K562 (cell line): ENCODE results near the gene ESAM. TPM values are rescaled to one million over a fixed set of nuclear protein-coding genes. Genes with fewer than 3 reads are reported as not detected.

Experiments
- ATAC-seq: fragments of 200-7000 bp; cut with Tn5 transposase; 3 replicates; pipeline ENCODE4 v1.9.1; 2020; ENCODE audit warnings: moderate library complexity
- BruUV-seq: library from RNA; stranded (reverse); fragments of 400-500 nt; replicated peaks from 2 replicates; lab custom pipeline; 2021; lab: Mats Ljungman, UMichigan
- CTCF ChIA-PET: fragments of 300-600 bp; formaldehyde crosslinking; extraction: SDS; loops from one replicate; lab custom pipeline; 2021; ENCODE audit warnings: low intra/inter-chr PET ratio; lab: Yijun Ruan, JAX
- POLR2A ChIA-PET: fragments of 300-600, 350-650 bp; sonication (Branson Sonifier 250); formaldehyde crosslinking; extraction: SDS; loops from one replicate; lab custom pipeline; 2021; ENCODE audit warnings: antibody characterized with exemption, inconsistent platforms; lab: Yijun Ruan, JAX
- DNase-seq, 4 experiments: peaks; one replicate each; pipeline versions ENCODE4 v3.0.0 to v3.0.0-alpha.2; 2011 to 2018; ENCODE audit warnings: low spot score in 3 of 4, mixed read lengths in 3 of 4; ENCODE audit errors: extremely low read depth in 1 of 4
- FAIRE-seq: peaks from 2 replicates; lab custom pipeline; 2011; peaks lifted over from hg19 to GRCh38; lab: Jason Lieb, UNC
- H2AFZ ChIP-seq: 2 replicates; pipeline ENCODE4 v1.6.0; 2011; ENCODE audit warnings: low read depth, low read length, control low read depth, inconsistent platforms
- H3K27ac ChIP-seq: fragments of 200-600 bp; 3 replicates; pipeline ENCODE4 v1.8.0; 2011; ENCODE audit warnings: low read depth, mild to moderate bottlenecking, control low read depth, inconsistent platforms, low read length, moderate library complexity, mixed read lengths; ENCODE audit errors: extremely low read depth
- H3K27me3 ChIP-seq, 2 experiments: fragments of 300-600 bp in 1 of 2; 2 replicates in 1 of 2; 3 replicates in 1 of 2; pipeline versions ENCODE4 v1.6.0 to v1.8.0; 2011; ENCODE audit warnings: inconsistent platforms in 2 of 2, low read length in 2 of 2, mild to moderate bottlenecking in 1 of 2, mixed read lengths in 1 of 2, moderate library complexity in 1 of 2; ENCODE audit not compliant: control insufficient read depth in 2 of 2, insufficient read depth in 2 of 2
- H3K36me3 ChIP-seq: fragments of 300-600 bp; 3 replicates; pipeline ENCODE4 v1.8.0; 2011; ENCODE audit warnings: mild to moderate bottlenecking, low read length, inconsistent platforms; ENCODE audit not compliant: control insufficient read depth, insufficient read depth
- H3K4me1 ChIP-seq, 2 experiments: fragments of 200-600 bp in 1 of 2; replicated peaks in 1 of 2; 2 replicates in 1 of 2; 3 replicates in 1 of 2; pipeline versions ENCODE4 v1.5.1 to v1.8.0; 2011; ENCODE audit warnings: inconsistent platforms in 2 of 2, low read length in 2 of 2, mild to moderate bottlenecking in 1 of 2, mixed read lengths in 1 of 2, moderate library complexity in 1 of 2; ENCODE audit not compliant: control insufficient read depth in 2 of 2, insufficient read depth in 2 of 2
- H3K4me2 ChIP-seq: 2 replicates; pipeline ENCODE4 v1.6.1; 2011; ENCODE audit warnings: low read length, control low read depth, inconsistent platforms, mixed read lengths; ENCODE audit not compliant: insufficient read depth
- H3K4me3 ChIP-seq: fragments of 200-600 bp; sonication (generic), shearing (Covaris generic); 2 replicates; pipeline ENCODE4 v1.5.1; 2016; ENCODE audit warnings: control low read depth, inconsistent platforms
- H3K79me2 ChIP-seq: fragments of 200-600 bp; 3 replicates; pipeline ENCODE4 v1.8.0; 2011; ENCODE audit warnings: low read length, inconsistent platforms; ENCODE audit not compliant: control insufficient read depth, insufficient read depth
- H3K9ac ChIP-seq, 2 experiments: 2 replicates each; pipeline versions ENCODE4 v1.6.0 to v1.6.1; 2011; ENCODE audit warnings: low read depth in 2 of 2, low read length in 2 of 2, control low read depth in 1 of 2, inconsistent platforms in 1 of 2, mild to moderate bottlenecking in 1 of 2, mixed read lengths in 1 of 2; ENCODE audit not compliant: insufficient read depth in 1 of 2
- H3K9me1 ChIP-seq: one replicate; pipeline ENCODE4 v1.6.0; 2011; ENCODE audit warnings: inconsistent platforms, mild to moderate bottlenecking, low read length, moderate library complexity; ENCODE audit not compliant: control insufficient read depth, insufficient read depth
- H3K9me3 ChIP-seq: replicated peaks from 2 replicates; pipeline ENCODE4 v1.5.1; 2011; ENCODE audit warnings: low read depth, low read length, inconsistent platforms; ENCODE audit not compliant: control insufficient read depth, insufficient read depth
- H4K20me1 ChIP-seq: replicated peaks from 2 replicates; pipeline ENCODE4 v1.6.1; 2011; ENCODE audit warnings: low read length, inconsistent platforms, mixed read lengths; ENCODE audit not compliant: control insufficient read depth, insufficient read depth
- FOXJ2 ChIP-seq: fragments of 200-800 bp; sonication (Bioruptor generic); IDR thresholded peaks from 2 replicates; pipeline ENCODE4 v1.6.1; 2016; ENCODE audit warnings: missing genetic modification characterization, missing compliant biosample characterization
- NCOA4 ChIP-seq: fragments of 450-650 bp; IDR thresholded peaks from 2 replicates; pipeline ENCODE4 v1.6.1; 2018; ENCODE audit warnings: mild to moderate bottlenecking; ENCODE audit not compliant: partially characterized antibody
- SAP30 ChIP-seq: fragments of 200-600 bp; sonication (generic); IDR thresholded peaks from 2 replicates; pipeline ENCODE4 v1.6.1; 2012; ENCODE audit warnings: borderline replicate concordance, low read depth, mild to moderate bottlenecking, moderate library complexity, low read length, control low read depth, inconsistent platforms; ENCODE audit not compliant: insufficient read depth, poor library complexity, severe bottlenecking
- SMARCA4 ChIP-seq: fragments of 450-650 bp; IDR thresholded peaks from 2 replicates; pipeline ENCODE4 v1.6.1; 2016
- ZNF239 ChIP-seq: fragments of 250-450 bp; sonication (Bioruptor Pico); IDR thresholded peaks from 2 replicates; pipeline ENCODE4 v1.4.0; 2020; ENCODE audit warnings: mild to moderate bottlenecking
- ZNF3 ChIP-seq: fragments of 250-450 bp; sonication (Bioruptor Pico); IDR thresholded peaks from 2 replicates; pipeline ENCODE4 v1.5.0; 2021; ENCODE audit warnings: mild to moderate bottlenecking, moderate library complexity
- WGBS: fragments of 100-300 bp; shearing (Covaris generic); methylation state at CpG from one replicate; pipeline ENCODE4 v1.1.6; 2016; ENCODE audit warnings: low coverage, mixed read lengths; ENCODE audit not compliant: insufficient coverage; ENCODE audit errors: missing lambda C conversion rate; 5-methylcytosine and 5-hydroxymethylcytosine counted together
- in situ Hi-C: fragments of 300-500 bp; cut with MboI; formaldehyde crosslinking; loops from 4 replicates; pipeline ENCODE4 v1.15.0; 2018; ENCODE audit warnings: inconsistent platforms, mixed read lengths
- intact Hi-C: fragments of 100-400 bp; cut with micrococcal nuclease; formaldehyde crosslinking; loops from 2 replicates; pipeline ENCODE4 v1.14.2; 2022
- polyA plus RNA-seq, 8 experiments: library from polyadenylated mRNA; depleted of rRNA in 4 of 8; stranded (reverse) in 5 of 8; unstranded in 3 of 8; fragments of >200 nt; fragmentation: Nextera tagmentation in 2 of 8; fragmentation: Illumina TruSeq in 1 of 8; extraction: Ambion mirVana in 2 of 8; extraction: Trizol in 1 of 8; gene quantifications; 2 replicates each; pipeline versions ENCODE4 v1.2.1 to v1.2.3, GENCODE V29; 2011 to 2014; ENCODE audit warnings: inconsistent platforms in 1 of 8, missing spikeins in 1 of 8
- total RNA-seq, 7 experiments: library from RNA; depleted of rRNA in 6 of 7; stranded (reverse); fragments of >200 nt in 6 of 7; fragmentation: Illumina TruSeq in 2 of 7; extraction: Trizol in 2 of 7; gene quantifications; 2 replicates each; pipeline versions ENCODE4 v1.2.1 to v1.2.3, GENCODE V29; 2011 to 2021; ENCODE audit warnings: low replicate concordance in 1 of 7
- TF ChIP-seq, protein P1 (sequence below): fragments of 450-650 bp; IDR thresholded peaks from 2 replicates; pipeline ENCODE4 v1.6.1; 2016

ESAM gene
- total and polyA plus RNA-seq, 9 of the 15 experiments (the other 6 are each of a cell fraction or from before 2014, with no cell fraction given): 0.06 to 1.5 (median 0.22) TPM

DNA sequence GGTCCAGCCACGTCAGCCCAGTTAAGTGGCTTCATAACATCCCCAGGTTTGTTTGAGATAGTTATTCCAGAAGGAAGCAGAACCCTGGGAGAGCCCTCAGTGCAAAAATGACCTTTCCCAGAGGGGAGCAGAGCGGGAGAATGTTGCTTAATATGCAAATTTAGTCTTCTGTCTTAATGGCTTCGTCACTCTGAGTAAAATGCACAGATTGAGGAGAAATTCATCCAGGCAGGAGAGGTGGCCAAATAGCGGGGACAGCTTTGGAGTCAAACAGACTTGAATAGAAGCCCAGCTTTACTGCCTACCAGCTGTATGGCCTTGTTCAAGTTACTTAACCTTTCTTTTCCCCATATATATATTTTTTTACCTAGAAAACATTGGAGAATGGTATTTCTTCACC lies 34.6 kb downstream of the ESAM start:
- Histone ChIP-seq H3K36me3 (no peaks in the 10 kb centered on the region), H3K9ac (no peak overlapping the region), H3K9me3 (no peaks in the 10 kb centered on the region), H3K79me2 (no peaks in the 10 kb centered on the region), H3K27me3 (peaks cover 14 to 45% of the 10 kb centered on the region in 2 experiments; a peak in 4 of 5 replicates), H3K4me1 (no peaks in the 10 kb centered on the region; a peak in 1 of 5 replicates), H3K9me1 (no peaks in the 10 kb centered on the region), H2AFZ (no peak overlapping the region), H3K4me2 (no peak overlapping the region), H4K20me1 (0 out of 2 replicates have a peak, but pooled peaks cover 3% of the 10 kb centered on the region), H3K27ac (no peak overlapping the region), H3K4me3 (no peak overlapping the region)
- in situ Hi-C loops: no loop called here
- POLR2A ChIA-PET: no interaction called here
- ATAC-seq (no peak), DNase-seq (no peak), FAIRE-seq (no peak)
- CTCF ChIA-PET: interaction anchor here (0.6 kb wide), 1 partner anchor 75 kb away, joined by 4 read pairs; no protein-coding TSS in a partner anchor
- intact Hi-C loops: no loop called here
- WGBS: 0% methylated on average over 4 of the region's 4 CpGs
- TF ChIP-seq SAP30: no peak
- no peak for TF ChIP-seq ZNF3 (CRISPR knock-in tag)
- TF ChIP-seq NCOA4: no peak
- TF ChIP-seq SMARCA4: no peak
- TF ChIP-seq, protein P1, sequence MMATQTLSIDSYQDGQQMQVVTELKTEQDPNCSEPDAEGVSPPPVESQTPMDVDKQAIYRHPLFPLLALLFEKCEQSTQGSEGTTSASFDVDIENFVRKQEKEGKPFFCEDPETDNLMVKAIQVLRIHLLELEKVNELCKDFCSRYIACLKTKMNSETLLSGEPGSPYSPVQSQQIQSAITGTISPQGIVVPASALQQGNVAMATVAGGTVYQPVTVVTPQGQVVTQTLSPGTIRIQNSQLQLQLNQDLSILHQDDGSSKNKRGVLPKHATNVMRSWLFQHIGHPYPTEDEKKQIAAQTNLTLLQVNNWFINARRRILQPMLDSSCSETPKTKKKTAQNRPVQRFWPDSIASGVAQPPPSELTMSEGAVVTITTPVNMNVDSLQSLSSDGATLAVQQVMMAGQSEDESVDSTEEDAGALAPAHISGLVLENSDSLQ: no peak
- no peak for TF ChIP-seq FOXJ2 (tag)
- no peak for TF ChIP-seq ZNF239 (CRISPR knock-in tag)
- BruUV-seq: no TSS peak
